Middle frontal gyrus (tissue), 1 donor: ENCODE measurements around the gene TARBP1.
"Not testable (repeated sequence)": the region's sequence is repeated elsewhere in the genome, so short reads cannot be mapped to it uniquely, and the experiment has no call there.

Experiments used
- DNase-seq: peaks from one replicate; pipeline ENCODE4 v3.0.0-alpha.2; 2015; ENCODE audit warnings: low spot score; ENCODE audit errors: extremely low spot score

TARBP1 gene

GRCh38 chr1:234437423-234438171 lies 41.4 kb downstream of the TARBP1 start:
- no peak for DNase-seq

GRCh38 chr1:234435620-234436019 lies 43.4 kb downstream of the TARBP1 start:
- DNase-seq: no peak

GRCh38 chr1:234434706-234435105 lies 44.3 kb downstream of the TARBP1 start:
- DNase-seq: no peak

GRCh38 chr1:234433563-234434285 lies 45.3 kb downstream of the TARBP1 start:
- no peak for DNase-seq

GRCh38 chr1:234431255-234431654 lies 47.7 kb downstream of the TARBP1 start:
- no peak for DNase-seq

GRCh38 chr1:234430691-234431090 lies 48.3 kb downstream of the TARBP1 start:
- no peak for DNase-seq

- no peak for DNase-seq
Measured at GRCh38 chr1:234429434-234429806, 49.6 kb downstream of the TARBP1 start.

- DNase-seq: no peak
Measured at GRCh38 chr1:234427950-234428646, 50.9 kb downstream of the TARBP1 start.

GRCh38 chr1:234413990-234414389 lies 65.0 kb downstream of the TARBP1 start:
- no peak for DNase-seq

GRCh38 chr1:234413485-234413884 lies 65.5 kb downstream of the TARBP1 start:
- DNase-seq: no peak

- DNase-seq: no peak
Measured at GRCh38 chr1:234412830-234413229, 66.1 kb downstream of the TARBP1 start.

- no peak for DNase-seq
Measured at GRCh38 chr1:234409328-234409727, 69.7 kb downstream of the TARBP1 start.

GRCh38 chr1:234408757-234409156 lies 70.2 kb downstream of the TARBP1 start:
- DNase-seq: no peak

GRCh38 chr1:234406871-234407270 lies 72.1 kb downstream of the TARBP1 start:
- DNase-seq: no peak

GRCh38 chr1:234405676-234406075 lies 73.3 kb downstream of the TARBP1 start:
- no peak for DNase-seq

- DNase-seq: no peak
Measured at GRCh38 chr1:234402939-234403338, 76.0 kb downstream of the TARBP1 start.

- no peak for DNase-seq
Measured at GRCh38 chr1:234401658-234402057, 77.3 kb downstream of the TARBP1 start.

GRCh38 chr1:234400773-234401172 lies 78.2 kb downstream of the TARBP1 start:
- no peak for DNase-seq

GRCh38 chr1:234399515-234399914 lies 79.5 kb downstream of the TARBP1 start:
- not testable (repeated sequence) for DNase-seq

GRCh38 chr1:234398849-234399381 lies 80.1 kb downstream of the TARBP1 start:
- no peak for DNase-seq

GRCh38 chr1:234397732-234398131 lies 81.2 kb downstream of the TARBP1 start:
- no peak for DNase-seq

- no peak for DNase-seq
Measured at GRCh38 chr1:234396871-234397270, 82.1 kb downstream of the TARBP1 start.
